Ascending aorta (tissue), 2 donors: ENCODE data around the gene ESR1. TPM values are rescaled to one million over a fixed set of nuclear protein-coding genes. Genes with fewer than 3 reads are reported as not detected.

Experiments
- DNase-seq, 2 donors: peaks; one replicate each; pipeline ENCODE4 v3.0.0-alpha.2; 2019; ENCODE audit warnings: low spot score in 2 of 2
- H3K27ac ChIP-seq, 2 donors: fragments of 200-600 bp; sonication (generic); one replicate each; pipeline ENCODE4 v1.5.1; 2016 to 2017; ENCODE audit warnings: mild to moderate bottlenecking in 1 of 2
- H3K27me3 ChIP-seq: fragments of 200-600 bp; sonication (generic); one replicate; pipeline ENCODE4 v1.5.1; 2017
- H3K36me3 ChIP-seq, 2 donors: fragments of 200-600 bp; sonication (generic); one replicate each; pipeline ENCODE4 v1.5.1; 2016
- H3K4me1 ChIP-seq, 2 donors: fragments of 200-600 bp; sonication (generic); one replicate each; pipeline ENCODE4 v1.5.1; 2016 to 2017; ENCODE audit warnings: mild to moderate bottlenecking in 1 of 2
- H3K4me3 ChIP-seq, 2 donors: fragments of 200-600 bp; sonication (generic); one replicate each; pipeline ENCODE4 v1.5.1; 2016 to 2017; ENCODE audit warnings: mild to moderate bottlenecking in 1 of 2
- H3K9me3 ChIP-seq, 2 donors: fragments of 200-600 bp; sonication (generic); one replicate each; pipeline ENCODE4 v1.5.1; 2016
- CTCF ChIP-seq, 3 experiments: fragments of 200-600 bp in 2 of 3; fragments of 450-650 bp in 1 of 3; sonication (generic) in 2 of 3; IDR thresholded peaks; one replicate each; pipeline ENCODE4 v1.5.1; 2016 to 2019; ENCODE audit warnings: antibody characterized with exemption in 3 of 3, mild to moderate bottlenecking in 1 of 3, moderate library complexity in 1 of 3
- intact Hi-C: fragments of 100-400 bp; cut with DNase I; formaldehyde crosslinking; loops from one replicate; pipeline ENCODE4 v1.15.1; 2023
- total RNA-seq: library from RNA; depleted of rRNA; stranded (reverse); fragments of >200 nt; gene quantifications from one replicate; pipeline ENCODE4 v1.1.0, GENCODE V29; 2016

ESR1 gene
- total RNA-seq, 1 donor from 2014 or later = 3.0 TPM

GRCh38 chr6:151783692-151784091 is 23.8 kb upstream of the ESR1 start:
- no peaks in the 10 kb centered on the region for H3K36me3 ChIP-seq
- H3K27me3 ChIP-seq = no peaks in the 10 kb centered on the region
- DNase-seq = no peak
- intact Hi-C loops = no loop called here
- no peak overlapping the region for H3K4me3 ChIP-seq
- peaks cover 0 to 4% of the 10 kb centered on the region in 2 donors for H3K9me3 ChIP-seq
- TF ChIP-seq CTCF (IDR thresholded peaks at IDR 0.05) = no peak
- no peaks in the 10 kb centered on the region for H3K4me1 ChIP-seq
- no peak overlapping the region for H3K27ac ChIP-seq

- Histone ChIP-seq H3K4me3 (no peak overlapping the region), H3K4me1 (no peaks in the 10 kb centered on the region), H3K27ac (no peak overlapping the region), H3K9me3 (peaks cover 0 to 4% of the 10 kb centered on the region in 2 donors), H3K27me3 (no peaks in the 10 kb centered on the region), H3K36me3 (no peaks in the 10 kb centered on the region)
- no peak for TF ChIP-seq CTCF (IDR thresholded peaks at IDR 0.05)
- intact Hi-C loops = no loop called here
- DNase-seq = no peak
Measured at GRCh38 chr6:151784441-151785214, 22.9 kb upstream of the ESR1 start.

GRCh38 chr6:151796842-151797530 is 10.5 kb upstream of the ESR1 start:
- H3K36me3 ChIP-seq = no peaks in the 10 kb centered on the region
- no peak for DNase-seq
- peaks cover 0 to 11% of the 10 kb centered on the region in 2 donors for H3K4me1 ChIP-seq
- no peak overlapping the region for H3K4me3 ChIP-seq
- H3K27me3 ChIP-seq = no peaks in the 10 kb centered on the region
- peak overlapping the region; percentile 72 to 75 for H3K27ac ChIP-seq
- no peaks in the 10 kb centered on the region for H3K9me3 ChIP-seq
- TF ChIP-seq CTCF (IDR thresholded peaks at IDR 0.05) = no peak
- intact Hi-C loops = no loop called here

- intact Hi-C loops = no loop called here
- Histone ChIP-seq H3K36me3 (no peaks in the 10 kb centered on the region), H3K27me3 (no peaks in the 10 kb centered on the region), H3K9me3 (no peaks in the 10 kb centered on the region), H3K4me3 (no peak overlapping the region), H3K4me1 (peaks cover 7 to 21% of the 10 kb centered on the region in 2 donors), H3K27ac (peak overlapping the region; percentile 26 to 47)
- DNase-seq = no peak
- TF ChIP-seq CTCF (IDR thresholded peaks at IDR 0.05) = no peak
Measured at GRCh38 chr6:151803743-151804142, 3.7 kb upstream of the ESR1 start.

GRCh38 chr6:151804585-151805285 is 2.7 kb upstream of the ESR1 start:
- no peak for DNase-seq
- no peak for TF ChIP-seq CTCF (IDR thresholded peaks at IDR 0.05)
- H3K36me3 ChIP-seq = no peaks in the 10 kb centered on the region
- H3K27me3 ChIP-seq = no peaks in the 10 kb centered on the region
- peaks cover 7 to 21% of the 10 kb centered on the region in 2 donors for H3K4me1 ChIP-seq
- peak overlapping the region in 1 of 2 donors; percentile 50 for H3K4me3 ChIP-seq
- intact Hi-C loops = loop anchor here (5.0 kb wide), 2 partner anchors 37 to 578 kb away; no protein-coding TSS in a partner anchor
- H3K9me3 ChIP-seq = no peaks in the 10 kb centered on the region
- H3K27ac ChIP-seq = peak overlapping the region; percentile 47 to 79
